GM12878 (cell line): Measurements from ENCODE around the gene MACROD2. TPM values are rescaled to one million over a fixed set of nuclear protein-coding genes. Genes with fewer than 3 reads are reported as not detected.

Experiments
- ATAC-seq: fragments of 200-7000 bp; cut with Tn5 transposase; 3 replicates; pipeline ENCODE4 v1.9.1; 2020; ENCODE audit warnings: mild to moderate bottlenecking, moderate library complexity
- BruUV-seq: library from RNA; stranded (reverse); fragments of 400-500 nt; replicated peaks from 2 replicates; lab custom pipeline; 2021; lab: Mats Ljungman, UMichigan
- CTCF ChIA-PET: fragments of 300-600 bp; sonication (Branson Sonifier 250); formaldehyde crosslinking; extraction: SDS; loops from one replicate; lab custom pipeline; 2021; ENCODE audit warnings: inconsistent platforms; lab: Yijun Ruan, JAX
- POLR2A ChIA-PET: fragments of 350-600 bp; formaldehyde crosslinking; extraction: SDS; loops from one replicate; lab custom pipeline; 2021; ENCODE audit warnings: inconsistent platforms; lab: Charles Lee
- RAD21 ChIA-PET: fragments of 300-600 bp; sonication (Branson Sonifier 250); formaldehyde crosslinking; loops from one replicate; lab custom pipeline; 2023; ENCODE audit warnings: antibody characterized with exemption; ENCODE audit not compliant: unreplicated experiment; lab: Charles Lee
- SMC1A ChIA-PET: fragments of 300-600 bp; sonication (Branson Sonifier 250); formaldehyde crosslinking; loops from one replicate; lab custom pipeline; 2023; ENCODE audit not compliant: unreplicated experiment, uncharacterized antibody; lab: Charles Lee
- DNase-seq: peaks from one replicate; pipeline ENCODE4 v3.0.0-alpha.2; 2011; ENCODE audit warnings: low read depth, low spot score
- FAIRE-seq: peaks from 3 replicates; lab custom pipeline; 2011; peaks lifted over from hg19 to GRCh38; lab: Jason Lieb, UNC
- H2AFZ ChIP-seq: 2 replicates; pipeline ENCODE4 v1.6.0; 2011; ENCODE audit warnings: low read depth, low read length, control low read depth; ENCODE audit not compliant: control insufficient read depth
- H3K27ac ChIP-seq: 2 replicates; pipeline ENCODE4 v1.5.1; 2011; ENCODE audit warnings: control low read depth; ENCODE audit not compliant: control insufficient read depth, insufficient read depth
- H3K27me3 ChIP-seq, 2 experiments: replicated peaks in 1 of 2; 2 replicates each; pipeline versions ENCODE4 v1.6.0 to v1.6.1; 2011; ENCODE audit warnings: low read length in 1 of 2; ENCODE audit not compliant: control insufficient read depth in 2 of 2, insufficient read depth in 2 of 2
- H3K36me3 ChIP-seq, 2 experiments: 2 replicates each; pipeline ENCODE4 v1.5.1; 2011; ENCODE audit warnings: low read length in 1 of 2; ENCODE audit not compliant: control insufficient read depth in 2 of 2, insufficient read depth in 2 of 2
- H3K4me1 ChIP-seq: 2 replicates; pipeline ENCODE4 v1.6.1; 2011; ENCODE audit warnings: mild to moderate bottlenecking, low read length, moderate library complexity, mixed read lengths; ENCODE audit not compliant: control insufficient read depth, insufficient read depth
- H3K4me2 ChIP-seq: 2 replicates; pipeline ENCODE4 v1.6.0; 2011; ENCODE audit warnings: control low read depth; ENCODE audit not compliant: control insufficient read depth, insufficient read depth
- H3K4me3 ChIP-seq: fragments of 200-600 bp; sonication (generic); 2 replicates; pipeline ENCODE4 v1.5.1; 2016
- H3K79me2 ChIP-seq: 2 replicates; pipeline ENCODE4 v1.6.0; 2011; ENCODE audit warnings: low read length; ENCODE audit not compliant: control insufficient read depth, insufficient read depth
- H3K9ac ChIP-seq: 2 replicates; pipeline ENCODE4 v1.8.0; 2011; ENCODE audit warnings: low read length, control low read depth, mixed read lengths; ENCODE audit not compliant: control insufficient read depth, insufficient read depth
- H3K9me3 ChIP-seq: replicated peaks from 3 replicates; pipeline ENCODE4 v1.5.1; 2011; ENCODE audit warnings: mild to moderate bottlenecking, low read length; ENCODE audit not compliant: control insufficient read depth, insufficient read depth
- H4K20me1 ChIP-seq: 2 replicates; pipeline ENCODE4 v1.6.0; 2011; ENCODE audit not compliant: control insufficient read depth, insufficient read depth
- CHD4 ChIP-seq: fragments of 200-600 bp; sonication (generic); IDR thresholded peaks from 2 replicates; pipeline ENCODE4 v1.6.1; 2016; ENCODE audit warnings: mild to moderate bottlenecking
- MTA2 ChIP-seq: fragments of 450-650 bp; IDR thresholded peaks from 2 replicates; pipeline ENCODE4 v1.6.1; 2016; ENCODE audit warnings: low read depth, mild to moderate bottlenecking, moderate library complexity
- POU2F2 ChIP-seq: IDR thresholded peaks from 3 replicates; pipeline ENCODE4 v1.6.1; 2011; ENCODE audit warnings: low read depth, mild to moderate bottlenecking, low read length, borderline replicate concordance
- RELA ChIP-seq: fragments of 450-650 bp; IDR thresholded peaks from 2 replicates; pipeline ENCODE4 v1.8.0; 2014; ENCODE audit warnings: borderline replicate concordance; ENCODE audit not compliant: partially characterized antibody
- REST ChIP-seq: IDR thresholded peaks from 2 replicates; pipeline ENCODE4 v1.6.1; 2012; ENCODE audit warnings: mild to moderate bottlenecking, low read depth, low read length
- SMAD1 ChIP-seq: fragments of 450-650 bp; IDR thresholded peaks from 2 replicates; pipeline ENCODE4 v1.6.1; 2018; ENCODE audit warnings: mild to moderate bottlenecking, low read depth; ENCODE audit not compliant: partially characterized antibody
- USF2 ChIP-seq: IDR thresholded peaks from 2 replicates; pipeline ENCODE4 v1.6.1; 2011; ENCODE audit warnings: low read depth, low read length, improper control_type of control experiment, borderline replicate concordance
- WRNIP1 ChIP-seq: IDR thresholded peaks from 2 replicates; pipeline ENCODE4 v1.6.1; 2011; ENCODE audit warnings: low read depth, low read length, improper control_type of control experiment, borderline replicate concordance
- ZBTB4 ChIP-seq: fragments of 450-650 bp; formaldehyde crosslinking; IDR thresholded peaks from 2 replicates; pipeline ENCODE4 v1.4.0; 2022; ENCODE audit warnings: mild to moderate bottlenecking, moderate library complexity
- ZNF592 ChIP-seq: fragments of 450-650 bp; IDR thresholded peaks from 2 replicates; pipeline ENCODE4 v1.6.1; 2017; ENCODE audit warnings: mild to moderate bottlenecking, moderate library complexity
- WGBS: methylation state at CpG from one replicate; pipeline ENCODE4 v1.1.6; 2016; ENCODE audit warnings: low lambda C conversion rate; ENCODE audit not compliant: insufficient replicate concordance, insufficient coverage; ENCODE audit errors: missing lambda C conversion rate; 5-methylcytosine and 5-hydroxymethylcytosine counted together
- in situ Hi-C: fragments of 300-500 bp; cut with MboI; formaldehyde crosslinking; loops from 9 replicates; pipeline ENCODE4 v1.14.3; 2018; ENCODE audit warnings: mixed read lengths
- intact Hi-C: fragments of 100-400 bp; cut with micrococcal nuclease; formaldehyde crosslinking; loops from one replicate; pipeline ENCODE4 v1.14.2; 2022; ENCODE audit not compliant: unreplicated experiment
- polyA plus RNA-seq, 11 experiments: library from polyadenylated mRNA; depleted of rRNA in 4 of 11; unstranded in 6 of 11; stranded (reverse) in 5 of 11; fragments of >200 nt; fragmentation: Nextera tagmentation in 4 of 11; fragmentation: Illumina TruSeq in 1 of 11; extraction: Ambion mirVana in 4 of 11; extraction: Trizol in 1 of 11; gene quantifications; 1 replicate in 1 of 11; 2 replicates in 10 of 11; pipeline versions ENCODE4 v1.2.1 to v1.2.3, GENCODE V29; 2011 to 2016; ENCODE audit warnings: inconsistent platforms in 2 of 11, missing spikeins in 2 of 11, low read depth in 1 of 11
- total RNA-seq, 4 experiments: library from RNA; depleted of rRNA in 3 of 4; stranded (reverse); fragments of >200 nt in 3 of 4; fragmentation: Illumina TruSeq in 1 of 4; extraction: Trizol in 1 of 4; gene quantifications; 2 replicates each; pipeline versions ENCODE4 v1.2.1 to v1.2.3, GENCODE V29; 2013 to 2021

The MACROD2 gene
- total and polyA plus RNA-seq, 10 of the 15 experiments (the other 5 are each of a cell fraction or from before 2014, with no cell fraction given), result 1.1 to 21.5 (median 2.2) TPM

GRCh38 chr20:15923030-15923776 lies 1927.9 kb downstream of the MACROD2 start:
- H3K27ac ChIP-seq, result no peak overlapping the region
- in situ Hi-C loops (no loop called here), intact Hi-C loops (loop anchor here (2.0 kb wide), 1 partner anchor 64 kb away; no protein-coding TSS in a partner anchor)
- RAD21 ChIA-PET, result no interaction called here
- BruUV-seq, result no TSS peak
- H3K36me3 ChIP-seq, result no peaks in the 10 kb centered on the region
- H3K9ac ChIP-seq, result no peak overlapping the region
- ATAC-seq (peak; percentile 83), FAIRE-seq (peak; percentile 27), DNase-seq (peak; percentile 54)
- no peak overlapping the region for H2AFZ ChIP-seq
- POLR2A ChIA-PET, result no interaction called here
- H3K4me3 ChIP-seq, result peak overlapping the region; percentile 37; the same call in 1 of the 2 replicates
- 14% methylated on average over 8 of the region's 8 CpGs for WGBS
- no peaks in the 10 kb centered on the region for H3K27me3 ChIP-seq
- CTCF ChIA-PET, result no interaction called here
- H3K4me2 ChIP-seq, result peak overlapping the region; percentile 75
- no peaks in the 10 kb centered on the region; the same call in 1 of the 3 replicates for H3K9me3 ChIP-seq
- H4K20me1 ChIP-seq, result no peaks in the 10 kb centered on the region
- H3K79me2 ChIP-seq, result no peaks in the 10 kb centered on the region; the same call in 1 of the 2 replicates
- SMC1A ChIA-PET, result interaction anchor here (1.0 kb wide), 1 partner anchor 55 kb away, joined by 3 read pairs; no protein-coding TSS in a partner anchor
- peaks cover 20% of the 10 kb centered on the region for H3K4me1 ChIP-seq
- TF ChIP-seq CHD4 (no peak), USF2 (no peak), POU2F2 (0 out of 3 replicates have a peak, but pooled peaks have one; percentile 22), RELA (no peak), MTA2 (peak; percentile 97), ZNF592 (no peak), ZBTB4 (CRISPR knock-in tag) (no peak), REST (no peak), WRNIP1 (no peak), SMAD1 (no peak)
